Glomerular visceral epithelial cell (primary cell): ENCODE measurements around the gene SKAP2.

Source experiments
- DNase-seq: peaks from one replicate; pipeline ENCODE4 v3.0.0-alpha.2; 2016; ENCODE audit errors: extremely low spot score

SKAP2 gene

GRCh38 chr7:26696161-26696560 is 168.2 kb downstream of the SKAP2 start:
- no peak for DNase-seq

- DNase-seq, result no peak
These were observed 169.7 kb downstream of the SKAP2 start for GRCh38 chr7:26694713-26695112.

GRCh38 chr7:26694141-26694540 is 170.2 kb downstream of the SKAP2 start:
- no peak for DNase-seq

- no peak for DNase-seq
These were observed 172.5 kb downstream of the SKAP2 start for GRCh38 chr7:26691886-26692285.

- DNase-seq, result no peak
These were observed 173.0 kb downstream of the SKAP2 start for GRCh38 chr7:26691406-26691805.

- no peak for DNase-seq
These were observed 174.1 kb downstream of the SKAP2 start for GRCh38 chr7:26690135-26690805.

GRCh38 chr7:26688936-26689506 is 175.4 kb downstream of the SKAP2 start:
- no peak for DNase-seq

GRCh38 chr7:26688388-26688787 is 176.0 kb downstream of the SKAP2 start:
- no peak for DNase-seq

- DNase-seq, result no peak
These were observed 177.4 kb downstream of the SKAP2 start for GRCh38 chr7:26687032-26687431.

GRCh38 chr7:26686448-26686981 is 177.9 kb downstream of the SKAP2 start:
- peak; percentile 61 for DNase-seq

- no peak for DNase-seq
These were observed 178.8 kb downstream of the SKAP2 start for GRCh38 chr7:26685606-26686005.

GRCh38 chr7:26684447-26684846 is 179.9 kb downstream of the SKAP2 start:
- DNase-seq, result no peak

GRCh38 chr7:26683277-26683676 is 181.1 kb downstream of the SKAP2 start:
- DNase-seq, result no peak

GRCh38 chr7:26681819-26682418 is 182.5 kb downstream of the SKAP2 start:
- peak; percentile 22 for DNase-seq

GRCh38 chr7:26680587-26680986 is 183.8 kb downstream of the SKAP2 start:
- DNase-seq, result no peak

- peak; percentile 20 for DNase-seq
These were observed 189.1 kb downstream of the SKAP2 start for GRCh38 chr7:26675143-26675887.

- DNase-seq, result no peak
These were observed 190.5 kb downstream of the SKAP2 start for GRCh38 chr7:26673858-26674257.

GRCh38 chr7:26673271-26673670 is 191.1 kb downstream of the SKAP2 start:
- DNase-seq, result no peak

- DNase-seq, result no peak
These were observed 193.5 kb downstream of the SKAP2 start for GRCh38 chr7:26670841-26671240.

- no peak for DNase-seq
These were observed 194.1 kb downstream of the SKAP2 start for GRCh38 chr7:26670290-26670689.

GRCh38 chr7:26668821-26669220 is 195.6 kb downstream of the SKAP2 start:
- peak; percentile 26 for DNase-seq

- DNase-seq, result peak; percentile 93
These were observed 196.8 kb downstream of the SKAP2 start for GRCh38 chr7:26667514-26668133.
